Gastrocnemius medialis (tissue), 4 donors: ENCODE measurements around the gene GCN1. TPM values are rescaled to one million over a fixed set of nuclear protein-coding genes. Genes with fewer than 3 reads are reported as not detected.

Source experiments
- ATAC-seq, 2 donors: fragments of 150-250 bp; one replicate each; pipeline ENCODE4 v1.9.1; 2016
- DNase-seq, 2 donors: peaks; one replicate each; pipeline ENCODE4 v3.0.0-alpha.2; 2019
- H3K27ac ChIP-seq, 4 donors: fragments of 200-600 bp; sonication (generic); 1 replicate in 1 of 4; 2 replicates in 3 of 4; pipeline ENCODE4 v1.5.1; 2016 to 2018; ENCODE audit warnings: mild to moderate bottlenecking in 2 of 4, moderate library complexity in 1 of 4
- H3K27me3 ChIP-seq, 3 donors: fragments of 200-600 bp; sonication (generic) in 2 of 3; 1 replicate in 1 of 3; 2 replicates in 2 of 3; pipeline versions ENCODE4 v1.5.1 to v1.6.0; 2016 to 2019; ENCODE audit warnings: mild to moderate bottlenecking in 1 of 3, moderate library complexity in 1 of 3
- H3K36me3 ChIP-seq, 2 donors: fragments of 200-600 bp; sonication (generic) in 1 of 2; one replicate each; pipeline ENCODE4 v1.5.1; 2017 to 2018
- H3K4me1 ChIP-seq, 2 donors: fragments of 200-600 bp; sonication (generic) in 1 of 2; one replicate each; pipeline ENCODE4 v1.5.1; 2016 to 2017; ENCODE audit warnings: mild to moderate bottlenecking in 2 of 2
- H3K4me3 ChIP-seq, 4 donors: fragments of 200-600 bp; sonication (generic) in 3 of 4; 1 replicate in 1 of 4; 2 replicates in 3 of 4; pipeline ENCODE4 v1.5.1; 2016 to 2019; ENCODE audit warnings: mild to moderate bottlenecking in 2 of 4
- H3K9me3 ChIP-seq, 3 donors: fragments of 200-600 bp; sonication (generic) in 2 of 3; 1 replicate in 1 of 3; 2 replicates in 2 of 3; pipeline ENCODE4 v1.5.1; 2016 to 2019
- CTCF ChIP-seq, 5 experiments: fragments of 450-650 bp in 3 of 5; fragments of 200-600 bp in 2 of 5; sonication (generic) in 2 of 5; IDR thresholded peaks in 4 of 5; conservative IDR thresholded peaks in 1 of 5; 1 replicate in 4 of 5; 2 replicates in 1 of 5; pipeline ENCODE4 v1.5.1; 2016 to 2019; ENCODE audit warnings: antibody characterized with exemption in 5 of 5, mild to moderate bottlenecking in 3 of 5, moderate library complexity in 3 of 5
- POLR2A ChIP-seq, 2 donors: fragments of 450-650 bp; IDR thresholded peaks; one replicate each; pipeline ENCODE4 v1.6.1; 2017; ENCODE audit warnings: antibody characterized with exemption in 2 of 2, mild to moderate bottlenecking in 2 of 2, moderate library complexity in 2 of 2
- in situ Hi-C, 4 donors: fragments of 200-750 bp; cut with MboI; loops; one replicate each; pipeline versions ENCODE4 v1.15.0 to v1.8.0; 2017; ENCODE audit warnings: low sequenced_read_pairs in 4 of 4
- intact Hi-C: fragments of 100-400 bp; cut with DNase I; formaldehyde crosslinking; loops from one replicate; pipeline ENCODE4 v1.15.1; 2023; ENCODE audit warnings: low total_unique reads
- total RNA-seq, 4 donors: library from RNA; depleted of rRNA; stranded (reverse); fragments of >200 nt; gene quantifications; one replicate each; pipeline versions ENCODE4 v1.1.0 to v1.2.3, GENCODE V29; 2016

GCN1 gene
- total RNA-seq, 4 donors from 2014 or later = 58.2 to 99.7 (median 87.4) TPM

DNA sequence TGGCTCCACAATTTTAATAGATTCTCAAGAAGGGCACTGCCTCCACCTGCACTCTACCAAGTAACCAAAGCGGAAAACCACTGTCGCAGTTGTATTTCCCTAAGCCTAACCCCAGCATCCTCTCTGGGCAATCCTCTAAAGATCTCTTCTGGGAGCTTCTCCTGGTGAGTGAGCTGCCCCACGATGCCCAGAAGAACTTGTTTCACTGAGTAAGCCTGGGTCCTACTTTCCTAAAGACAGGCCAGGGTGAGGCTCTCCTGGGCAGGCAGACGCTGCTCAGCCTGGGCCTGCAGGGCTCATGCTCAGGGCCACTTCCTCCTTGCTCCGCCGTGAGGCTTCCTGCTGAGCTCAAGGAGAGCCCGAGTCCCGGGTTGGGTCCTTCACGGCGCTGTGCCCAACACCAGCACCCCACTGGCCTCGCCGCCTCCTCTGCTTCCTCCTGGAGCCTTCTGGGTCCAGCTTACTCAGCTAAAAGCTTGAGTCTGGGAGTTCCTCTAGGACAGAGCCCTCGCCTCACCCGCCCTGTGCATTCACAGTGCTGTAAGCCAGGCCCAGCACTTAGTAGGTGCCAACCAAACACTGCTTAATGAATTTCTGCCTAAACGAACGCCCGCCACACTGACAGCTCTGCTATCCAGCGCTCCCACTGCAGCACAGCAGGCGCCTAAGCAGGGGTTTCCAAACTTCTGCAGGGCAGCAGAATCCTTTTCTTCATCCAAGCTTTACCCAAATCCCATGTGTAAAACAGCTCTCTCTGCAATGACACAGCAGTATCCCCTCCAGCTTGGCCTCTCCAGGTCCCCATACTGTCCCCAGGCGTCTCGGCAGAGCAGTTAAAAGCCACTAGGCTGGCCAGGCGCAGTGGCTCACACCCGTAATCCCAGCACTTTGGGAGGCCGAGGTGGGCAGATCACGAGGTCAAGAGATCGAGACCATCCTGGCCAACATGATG lies 83.7 kb downstream of the GCN1 start:
- H3K27ac ChIP-seq = peak overlapping the region in 1 of 4 donors; percentile 31

GRCh38 chr12:120109570-120110267 lies 84.8 kb downstream of the GCN1 start:
- DNase-seq (no peak), ATAC-seq (no peak)
- H3K27me3 ChIP-seq = no peaks in the 10 kb centered on the region
- no peak for TF ChIP-seq CTCF (IDR thresholded peaks at IDR 0.05 in 4 of 5, conservative IDR thresholded peaks at IDR 0.05 in 1 of 5)
- no peak for TF ChIP-seq POLR2A (IDR thresholded peaks at IDR 0.05)
- H3K4me1 ChIP-seq = peaks cover 13 to 23% of the 10 kb centered on the region in 2 donors
- in situ Hi-C loops (no loop called here), intact Hi-C loops (no loop called here)
- H3K27ac ChIP-seq = no peak overlapping the region
- no peaks in the 10 kb centered on the region for H3K9me3 ChIP-seq
- peaks cover 0 to 5% of the 10 kb centered on the region in 2 donors for H3K36me3 ChIP-seq
- H3K4me3 ChIP-seq = no peak overlapping the region

More for the DNA sequence above, 83.7 kb downstream of the GCN1 start:
- TF ChIP-seq CTCF (IDR thresholded peaks at IDR 0.05 in 4 of 5, conservative IDR thresholded peaks at IDR 0.05 in 1 of 5) = no peak
- H3K9me3 ChIP-seq = no peaks in the 10 kb centered on the region
- H3K36me3 ChIP-seq = no peaks in the 10 kb centered on the region
- H3K4me3 ChIP-seq = no peak overlapping the region
- ATAC-seq = peak in 1 of 2 donors; percentile 18
- H3K4me1 ChIP-seq = peaks cover 24 to 34% of the 10 kb centered on the region in 2 donors
- intact Hi-C loops = no loop called here
- in situ Hi-C loops = no loop called here
- no peaks in the 10 kb centered on the region for H3K27me3 ChIP-seq
- peak; percentile 49 to 59 for DNase-seq

DNA sequence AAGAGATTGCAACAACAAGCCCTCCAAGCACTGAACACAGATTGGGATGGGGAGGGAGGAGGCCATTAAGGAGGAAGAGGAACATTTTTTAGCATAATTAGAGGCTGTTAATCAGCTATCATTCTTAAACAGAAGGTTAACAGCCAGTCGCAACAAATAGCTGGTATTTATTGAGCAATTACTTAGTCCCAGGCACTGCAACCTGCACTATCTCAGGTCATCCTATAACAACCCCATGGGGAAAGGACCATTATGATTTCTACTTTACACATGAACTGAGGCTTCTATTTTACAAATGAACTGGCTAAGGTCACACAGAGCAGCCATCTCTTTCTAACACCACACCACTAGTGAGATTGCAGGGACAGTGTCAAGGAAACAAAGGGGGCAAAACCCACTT lies 88.4 kb downstream of the GCN1 start:
- Histone ChIP-seq H3K4me1 (peaks cover 23 to 31% of the 10 kb centered on the region in 2 donors), H3K9me3 (no peaks in the 10 kb centered on the region), H3K36me3 (peaks cover 0 to 28% of the 10 kb centered on the region in 2 donors), H3K27me3 (no peaks in the 10 kb centered on the region), H3K4me3 (no peak overlapping the region), H3K27ac (no peak overlapping the region)
- intact Hi-C loops = no loop called here
- ATAC-seq (no peak), DNase-seq (no peak)
- TF ChIP-seq POLR2A (IDR thresholded peaks at IDR 0.05) (no peak), CTCF (IDR thresholded peaks at IDR 0.05 in 4 of 5, conservative IDR thresholded peaks at IDR 0.05 in 1 of 5) (no peak)
- in situ Hi-C loops = no loop called here

GRCh38 chr12:120103371-120103770 lies 91.1 kb downstream of the GCN1 start:
- peaks cover 0 to 33% of the 10 kb centered on the region in 2 donors for H3K36me3 ChIP-seq
- H3K9me3 ChIP-seq = no peaks in the 10 kb centered on the region
- peaks cover 23 to 28% of the 10 kb centered on the region in 2 donors for H3K4me1 ChIP-seq
- TF ChIP-seq POLR2A (IDR thresholded peaks at IDR 0.05) (no peak), CTCF (IDR thresholded peaks at IDR 0.05 in 4 of 5, conservative IDR thresholded peaks at IDR 0.05 in 1 of 5) (no peak)
- H3K4me3 ChIP-seq = no peak overlapping the region
- H3K27ac ChIP-seq = no peak overlapping the region
- no peak for ATAC-seq
- no peak for DNase-seq
- in situ Hi-C loops = no loop called here
- H3K27me3 ChIP-seq = no peaks in the 10 kb centered on the region
- intact Hi-C loops = no loop called here
